Activated gamma-delta T cell (primary cell): ENCODE data around the gene OCA2.

Experiments
- DNase-seq: peaks from one replicate; lab custom pipeline; 2025; lab: John Stamatoyannopoulos, UW

The OCA2 gene

DNA sequence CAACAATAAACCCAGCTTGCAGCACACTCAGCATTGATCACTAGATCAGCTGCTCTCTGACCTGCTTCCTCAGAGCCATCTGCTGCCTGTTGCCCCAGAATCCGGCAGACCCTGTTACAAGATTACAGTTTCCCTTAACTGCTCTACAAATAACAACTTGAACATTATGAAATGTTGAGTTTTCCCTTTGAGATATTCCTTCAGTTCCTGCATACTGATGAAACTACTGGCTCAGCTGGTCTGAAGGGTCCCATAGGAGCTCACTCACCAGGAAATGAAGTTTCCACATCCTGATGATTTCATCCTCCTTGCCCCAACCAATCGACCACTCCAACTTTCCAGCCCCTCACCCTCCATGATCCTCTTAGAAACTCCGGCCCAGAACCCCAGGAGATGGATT, 281.9 kb downstream of the OCA2 start:
- no peak for DNase-seq

DNA sequence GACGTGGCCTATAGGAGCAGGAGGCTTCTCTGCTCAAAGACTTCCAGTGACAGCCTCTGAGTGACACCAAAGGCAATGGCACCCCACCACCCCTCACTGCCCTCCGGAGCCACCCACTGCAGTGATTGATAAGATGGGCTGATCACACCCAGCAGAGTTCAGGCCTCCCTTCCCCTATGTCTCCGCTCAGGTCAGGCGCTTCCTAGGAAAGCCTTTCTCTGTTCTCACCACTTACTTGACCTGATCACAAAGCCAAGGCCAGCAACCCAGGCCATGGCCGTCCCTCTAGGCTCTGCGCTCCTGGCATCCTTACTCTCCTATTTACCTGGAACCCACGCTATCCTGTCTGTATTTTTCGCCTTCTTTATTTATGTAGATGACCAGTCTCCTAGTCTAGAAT, 282.3 kb downstream of the OCA2 start:
- DNase-seq, result no peak

DNA sequence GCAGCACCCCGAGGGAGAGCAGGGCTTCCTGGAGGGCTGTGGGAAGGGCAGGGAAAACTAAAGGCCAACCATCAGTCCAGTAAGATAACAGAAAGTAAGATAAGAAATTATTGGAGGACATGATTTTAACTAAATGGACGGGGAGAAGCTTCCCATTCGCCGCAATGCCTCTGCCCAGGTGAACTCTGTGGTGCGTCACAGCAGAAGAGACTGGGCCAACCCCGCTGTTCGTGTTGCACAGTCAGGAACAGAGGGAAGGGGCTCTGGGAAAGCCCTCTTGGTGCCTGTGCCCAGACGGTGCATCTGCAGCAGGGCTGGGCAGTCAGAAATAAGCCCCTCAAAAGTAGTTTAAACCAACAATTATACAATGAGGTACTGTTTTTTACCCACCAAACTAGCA, 284.1 kb downstream of the OCA2 start:
- DNase-seq, result no peak

DNA sequence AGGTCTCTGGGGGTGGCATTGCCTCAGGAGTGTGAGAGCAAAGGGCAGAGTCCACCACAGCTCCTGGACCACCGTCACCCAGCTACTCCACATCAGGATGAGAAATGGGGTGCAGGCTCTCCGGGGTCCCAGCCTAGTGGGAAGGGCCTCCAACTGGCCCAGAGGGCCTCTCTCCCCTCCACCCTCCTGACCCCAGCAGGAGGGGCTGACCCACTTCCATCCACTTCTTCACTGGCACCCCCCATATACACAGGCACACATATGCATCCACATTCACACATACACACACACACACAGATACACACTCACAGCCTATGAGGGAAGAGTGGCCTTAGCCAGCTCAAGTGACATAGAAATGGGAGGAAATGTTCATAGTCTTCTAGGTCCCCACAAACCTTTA, 286.0 kb downstream of the OCA2 start:
- no peak for DNase-seq

DNA sequence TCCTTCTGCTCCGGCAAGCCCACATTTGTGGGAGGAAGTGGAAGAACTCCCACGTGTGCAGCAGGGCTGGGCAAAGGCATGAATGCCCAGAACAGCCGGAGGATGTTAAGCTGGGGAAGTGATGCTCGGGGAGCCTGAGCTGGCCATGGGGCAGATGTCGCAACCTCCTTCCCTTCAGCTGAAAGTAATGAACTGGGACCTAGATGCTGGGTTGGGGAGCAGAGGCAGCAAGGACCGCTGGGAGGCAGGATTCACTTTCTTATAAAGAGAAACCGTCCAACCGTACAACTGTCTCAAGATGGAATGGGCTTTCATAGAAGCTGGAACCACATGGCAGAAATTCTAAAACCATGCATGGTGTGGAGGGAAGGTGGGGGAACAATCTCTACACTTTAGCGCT, 290.9 kb downstream of the OCA2 start:
- DNase-seq, result no peak

DNA sequence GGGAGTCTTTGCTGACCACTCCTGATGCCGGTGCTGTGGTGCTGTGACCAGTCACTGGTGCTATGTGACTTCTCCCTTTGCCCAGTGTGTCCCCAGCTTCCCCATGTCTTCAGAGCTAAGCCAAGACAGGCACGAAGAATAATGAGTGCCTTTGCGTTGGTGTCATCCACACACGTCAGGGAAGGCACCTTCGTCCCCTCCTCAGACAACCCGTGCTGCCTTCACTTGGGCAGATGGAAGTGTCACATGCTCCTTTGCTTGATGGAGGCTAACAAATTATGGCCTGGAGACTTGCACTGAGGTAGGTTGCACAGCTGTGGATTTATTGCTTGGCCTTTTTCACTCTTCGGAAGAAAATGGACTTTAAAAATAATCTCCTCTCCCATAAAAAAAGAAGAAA, 291.8 kb downstream of the OCA2 start:
- no peak for DNase-seq

DNA sequence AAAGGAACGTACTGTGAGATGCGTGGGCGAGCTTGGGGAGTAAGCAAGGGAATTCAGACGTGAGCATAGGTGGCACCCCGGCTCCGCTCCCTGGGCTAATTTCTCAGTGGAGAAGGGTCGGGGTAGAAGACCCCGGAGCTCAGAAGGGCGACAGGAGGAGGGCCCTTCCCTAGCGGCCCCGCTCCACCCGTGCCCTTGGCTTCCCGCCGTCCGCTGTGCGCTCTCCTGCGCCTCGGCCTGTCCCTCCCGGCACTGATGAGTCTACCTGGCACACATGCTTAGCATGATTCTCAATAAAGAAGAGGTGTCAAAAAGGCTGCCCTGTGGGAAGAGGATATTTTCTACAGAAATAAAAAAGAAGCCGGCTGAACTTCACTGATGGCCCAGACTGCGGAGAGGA, 292.7 kb downstream of the OCA2 start:
- DNase-seq, result no peak

DNA sequence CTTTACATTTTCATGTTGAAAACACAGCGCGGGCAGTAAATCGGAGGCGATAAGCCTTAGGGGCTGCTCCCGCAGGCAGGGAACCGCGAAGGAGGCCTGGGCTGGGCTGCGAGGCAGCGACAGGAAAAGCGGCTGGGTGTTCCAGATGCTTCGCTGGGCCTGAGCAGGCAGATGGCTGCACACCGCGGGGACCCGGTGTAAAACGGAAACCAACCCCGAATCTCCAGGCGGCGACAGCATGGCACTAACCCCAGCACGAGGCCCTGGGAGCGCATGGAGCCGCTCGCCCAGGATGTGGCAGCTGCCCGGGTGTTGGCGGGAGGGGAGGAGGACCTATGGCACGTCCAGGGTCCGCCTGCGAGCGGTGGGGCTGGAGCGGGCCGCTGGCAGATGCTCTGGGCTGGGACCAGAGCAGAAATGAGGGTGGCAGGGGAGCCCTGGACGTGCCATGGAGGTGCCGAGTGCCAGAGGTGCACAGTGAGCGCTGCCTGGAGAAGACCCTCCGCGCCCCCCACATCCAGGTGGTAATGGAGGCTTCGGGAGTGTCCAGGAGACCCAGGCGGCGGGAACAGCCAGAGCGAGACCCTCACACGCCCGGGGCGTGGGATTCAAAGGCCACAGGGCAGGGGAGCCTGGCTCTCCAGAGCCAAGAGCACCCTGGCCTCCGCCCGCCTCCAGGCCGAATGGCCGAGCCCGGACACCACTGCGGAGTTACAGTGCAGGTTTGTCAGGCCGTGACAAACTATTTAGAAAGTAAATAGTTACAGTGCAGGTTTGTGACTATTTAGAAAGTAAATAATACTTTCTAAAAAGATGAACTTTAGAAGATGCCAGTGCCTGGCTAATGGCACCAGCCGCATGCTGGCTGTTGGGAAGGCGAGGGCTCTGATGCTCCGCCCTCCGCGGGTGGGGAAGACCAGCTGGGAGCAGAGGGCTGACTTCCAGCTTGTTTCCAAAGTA, 293.6 kb downstream of the OCA2 start:
- no peak for DNase-seq

DNA sequence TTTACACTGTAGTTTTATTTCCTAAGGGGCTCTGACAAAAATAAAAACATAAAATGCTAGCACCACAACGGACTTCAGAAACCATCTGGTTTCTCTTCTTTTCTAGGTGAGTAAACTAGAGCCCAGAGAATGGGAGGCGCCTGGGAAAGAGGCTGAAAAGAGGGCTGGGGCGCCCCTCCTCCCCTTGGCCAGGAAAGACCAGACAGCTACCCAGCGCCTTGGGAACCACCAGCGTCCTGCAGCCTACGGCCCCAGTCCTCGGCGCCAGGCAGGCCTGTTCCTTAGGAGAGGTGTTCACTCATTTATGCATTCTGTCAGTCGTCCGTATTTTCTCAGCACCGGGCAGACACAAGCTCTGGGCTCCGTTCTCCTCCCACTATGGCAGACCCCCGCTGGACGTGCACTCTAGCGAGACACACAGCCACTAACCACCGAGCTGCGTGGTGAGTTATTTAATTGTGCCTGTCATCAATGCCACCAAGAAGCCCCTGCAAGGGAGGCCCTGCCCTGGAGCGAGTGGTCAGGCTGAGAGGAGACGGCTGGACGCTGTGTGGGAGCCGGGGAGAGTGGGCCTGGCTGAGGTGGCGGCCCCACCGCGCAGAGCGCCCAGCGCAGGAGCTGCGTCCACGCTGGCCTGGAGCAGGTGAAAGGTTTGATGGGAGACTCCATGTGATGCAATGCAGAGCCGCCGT, 294.4 kb downstream of the OCA2 start:
- no peak for DNase-seq

DNA sequence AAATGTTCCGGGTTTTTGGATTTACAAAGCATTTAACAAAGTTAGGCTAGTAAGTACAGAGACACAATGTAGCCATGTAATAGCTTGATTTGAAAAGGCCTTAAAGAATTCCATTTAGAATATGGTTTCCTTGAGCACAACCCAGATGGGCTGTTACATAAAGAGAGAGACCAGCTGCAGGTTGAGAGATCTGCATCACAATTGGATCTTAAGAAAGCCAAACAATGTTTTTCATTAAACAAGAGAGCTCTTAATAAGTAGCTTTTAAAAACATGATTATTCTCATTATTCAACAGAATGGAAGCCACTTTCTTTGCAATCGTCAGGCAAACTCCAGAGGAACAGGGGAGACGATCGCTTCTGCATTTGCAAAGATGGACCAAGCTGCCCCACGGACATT, 300.3 kb downstream of the OCA2 start:
- no peak for DNase-seq

DNA sequence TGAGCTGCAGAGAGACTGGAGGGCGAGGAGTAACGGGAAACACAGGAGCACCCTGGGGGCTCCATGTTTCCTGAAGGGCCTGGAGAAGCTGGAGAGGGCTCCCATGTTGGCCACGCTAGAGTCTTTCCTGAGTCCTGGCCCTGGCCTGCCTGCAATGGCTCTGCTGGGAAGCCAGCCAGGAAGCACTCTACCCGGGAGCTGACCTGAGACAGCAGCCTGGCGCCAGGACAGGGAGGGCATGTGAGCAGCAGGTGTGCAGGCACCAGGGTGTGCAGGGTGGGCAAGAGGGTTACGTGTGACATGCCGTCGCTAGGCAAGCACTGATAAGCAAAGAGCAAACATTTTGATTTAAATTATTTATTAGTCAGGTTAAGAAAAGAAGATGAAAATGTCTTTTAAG, 301.4 kb downstream of the OCA2 start:
- no peak for DNase-seq

DNA sequence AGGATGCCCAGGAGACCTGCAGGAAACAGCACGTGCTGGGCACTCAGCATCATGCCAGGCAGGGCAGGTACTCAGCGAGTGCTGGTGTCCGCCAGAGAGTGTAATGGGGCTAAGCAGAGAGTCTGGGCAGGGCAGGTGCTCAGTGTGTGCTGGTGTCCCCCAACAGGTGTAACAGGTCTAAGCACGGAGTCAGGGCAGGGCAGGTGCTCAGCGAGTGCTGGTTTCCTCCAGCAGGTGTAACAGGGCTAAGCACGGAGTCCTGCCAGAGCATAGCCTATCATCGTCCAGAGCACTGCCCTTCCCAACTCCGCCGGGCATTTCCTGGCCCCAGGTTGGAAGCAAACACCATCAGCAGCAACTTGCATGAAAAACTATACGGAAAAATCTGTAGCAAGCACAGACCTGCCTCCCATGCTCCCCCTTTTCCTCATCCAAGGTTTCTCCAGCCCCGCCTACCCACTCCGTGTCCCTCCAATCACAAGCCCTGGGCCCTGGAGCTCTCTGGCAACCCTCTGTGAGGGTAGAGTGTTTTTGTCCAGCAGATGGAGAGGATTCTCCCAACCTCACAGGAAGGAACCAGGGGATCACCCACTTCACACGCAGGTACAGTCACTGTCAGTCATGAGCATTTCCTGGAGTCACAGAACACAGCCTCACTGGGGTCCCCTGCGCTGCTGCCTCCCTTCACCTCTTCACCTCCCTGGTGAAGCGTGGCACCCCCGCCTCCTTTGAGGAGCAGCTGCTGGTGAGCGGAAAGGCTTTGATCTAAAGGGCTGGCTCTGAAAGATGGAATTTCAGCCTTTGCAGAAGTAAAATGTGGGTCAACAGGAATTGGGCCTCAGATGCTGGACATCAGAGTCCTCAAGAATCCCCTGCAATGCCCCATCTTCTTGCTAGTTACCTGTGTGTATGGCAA, 302.5 kb downstream of the OCA2 start:
- no peak for DNase-seq

DNA sequence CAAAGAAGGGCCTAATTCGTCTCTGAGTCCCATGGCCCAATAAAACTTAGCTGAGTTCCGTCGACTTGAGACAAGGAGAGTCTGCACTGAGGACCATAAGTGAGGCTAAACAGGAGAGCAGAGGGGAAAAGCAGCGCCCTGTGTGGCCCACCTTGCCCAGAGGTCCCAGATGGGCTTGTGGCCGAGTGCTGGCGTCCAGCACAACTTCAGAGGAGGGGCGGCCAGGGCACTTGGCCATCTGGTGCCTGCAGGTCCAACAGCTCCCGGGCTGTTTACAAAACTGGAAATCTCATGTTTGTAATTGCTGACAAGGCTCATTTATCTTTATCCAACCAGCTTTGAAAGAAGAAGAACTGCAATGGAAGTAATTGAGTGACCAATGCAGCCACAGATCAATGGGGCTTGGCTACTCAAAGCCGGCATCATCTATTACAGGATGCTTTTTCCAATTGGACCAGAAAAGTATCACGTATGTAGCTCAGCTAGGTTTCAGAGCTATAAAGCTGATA, 306.3 kb downstream of the OCA2 start:
- no peak for DNase-seq

DNA sequence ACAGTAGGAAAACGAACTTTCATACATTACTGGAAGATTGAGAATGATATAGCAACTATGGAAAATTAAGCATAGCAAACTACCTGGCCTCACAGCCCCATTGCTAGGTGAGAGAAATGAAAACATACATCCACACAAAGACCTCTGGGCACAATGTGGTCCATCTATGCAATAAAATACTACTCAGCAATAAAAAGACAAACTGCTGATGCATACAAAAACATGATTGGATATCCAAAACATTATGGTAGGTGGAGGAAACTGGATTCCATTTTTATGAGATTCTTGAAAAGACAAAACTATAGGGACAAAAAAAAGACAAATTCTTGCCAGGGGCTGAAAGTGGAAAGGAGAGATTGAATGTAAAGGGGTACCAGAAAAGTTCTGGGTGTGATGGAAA, 308.8 kb downstream of the OCA2 start:
- no peak for DNase-seq

DNA sequence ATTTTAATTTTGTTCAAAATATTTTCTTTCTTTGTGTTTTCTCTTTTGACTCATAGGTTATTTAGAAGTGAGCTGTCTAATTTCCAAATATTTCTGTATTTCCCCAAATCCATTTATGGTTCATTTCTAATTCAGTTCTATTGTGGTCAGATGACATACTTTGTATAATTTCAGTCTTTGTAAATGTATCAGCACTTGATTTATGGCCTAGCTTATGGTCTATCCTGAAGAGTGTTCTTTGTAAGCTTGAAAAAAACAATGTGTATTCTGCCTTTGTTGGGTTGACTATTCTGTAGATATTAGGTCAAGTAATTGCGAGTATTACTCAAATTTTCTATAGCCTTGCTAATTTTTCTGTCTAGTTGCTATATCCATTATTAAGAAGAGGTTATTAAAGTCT, 311.2 kb downstream of the OCA2 start:
- no peak for DNase-seq

DNA sequence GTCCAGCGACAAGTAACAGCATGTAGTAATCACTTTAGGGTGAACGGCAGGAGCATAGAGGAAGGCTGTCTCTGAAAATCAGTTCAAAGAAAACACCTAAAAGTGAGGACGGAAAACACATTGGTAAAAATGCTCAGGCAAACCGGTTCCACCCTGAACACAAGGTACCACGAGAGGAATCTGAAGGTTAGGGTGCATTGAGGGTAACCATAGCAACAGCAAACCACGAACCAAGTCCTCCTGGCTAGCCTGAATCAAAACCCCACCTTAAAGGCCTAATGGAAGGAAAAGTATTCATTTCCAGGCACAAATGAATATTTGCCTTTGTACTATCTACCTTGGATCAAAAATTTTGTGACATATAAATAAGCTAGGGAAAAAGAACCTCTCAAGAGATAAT, 315.0 kb downstream of the OCA2 start:
- no peak for DNase-seq

DNA sequence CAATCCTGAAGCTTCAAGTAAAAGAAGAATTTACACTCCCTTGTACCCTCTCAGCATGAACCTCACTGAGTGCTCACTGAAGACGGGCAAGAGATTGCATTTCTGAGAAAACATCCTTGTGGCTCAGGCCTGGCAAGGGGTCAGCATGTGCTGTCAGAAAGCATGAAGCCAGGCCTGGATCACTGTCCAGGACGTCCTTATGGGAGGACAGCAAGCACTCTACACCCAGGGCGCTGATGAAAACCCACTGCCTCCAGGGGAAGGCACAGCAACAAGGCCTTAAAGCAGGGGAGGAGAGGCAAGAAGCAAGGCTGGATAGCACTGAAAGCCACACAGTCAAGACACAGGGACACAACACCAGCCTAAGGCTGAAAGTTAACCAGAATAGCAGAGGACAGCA, 315.4 kb downstream of the OCA2 start:
- no peak for DNase-seq

DNA sequence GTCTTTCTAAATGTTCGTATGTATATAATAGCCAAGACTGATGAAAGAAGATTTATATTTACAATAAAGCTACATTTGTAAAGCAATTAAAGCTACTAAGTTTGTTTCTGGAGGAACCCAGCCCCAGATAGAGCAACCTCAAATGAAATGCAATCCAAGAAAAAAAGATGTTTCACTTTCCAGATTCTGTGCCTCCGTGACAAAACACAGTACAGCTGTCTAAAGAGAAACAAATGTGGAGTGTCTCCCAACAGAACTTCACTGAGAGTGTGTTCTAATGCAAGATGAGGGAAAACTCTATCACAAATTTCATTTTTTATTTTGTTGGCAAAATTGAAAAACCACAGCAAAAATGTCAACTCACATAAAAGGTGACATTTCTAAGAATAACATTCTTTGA, 317.0 kb downstream of the OCA2 start:
- DNase-seq, result no peak

DNA sequence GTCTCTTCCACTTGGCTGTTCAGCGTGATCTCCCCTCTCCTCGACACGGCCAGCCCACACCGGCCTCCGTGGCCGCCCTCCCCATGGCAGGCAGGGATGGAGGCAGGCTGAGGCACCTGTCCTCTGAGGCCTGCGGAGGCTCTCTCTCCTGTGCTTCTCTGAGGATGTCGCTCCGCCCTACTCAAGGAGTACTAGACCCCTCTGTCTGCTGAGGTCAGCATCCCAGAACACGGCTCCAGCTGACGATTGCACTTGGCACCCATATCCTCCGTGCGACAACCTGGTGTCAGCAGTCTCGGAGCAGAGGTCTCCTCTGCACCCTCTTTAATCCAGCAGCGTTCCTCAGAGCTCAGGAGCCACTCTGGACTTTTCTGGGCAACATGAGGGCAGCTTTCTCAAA, 322.6 kb downstream of the OCA2 start:
- no peak for DNase-seq

DNA sequence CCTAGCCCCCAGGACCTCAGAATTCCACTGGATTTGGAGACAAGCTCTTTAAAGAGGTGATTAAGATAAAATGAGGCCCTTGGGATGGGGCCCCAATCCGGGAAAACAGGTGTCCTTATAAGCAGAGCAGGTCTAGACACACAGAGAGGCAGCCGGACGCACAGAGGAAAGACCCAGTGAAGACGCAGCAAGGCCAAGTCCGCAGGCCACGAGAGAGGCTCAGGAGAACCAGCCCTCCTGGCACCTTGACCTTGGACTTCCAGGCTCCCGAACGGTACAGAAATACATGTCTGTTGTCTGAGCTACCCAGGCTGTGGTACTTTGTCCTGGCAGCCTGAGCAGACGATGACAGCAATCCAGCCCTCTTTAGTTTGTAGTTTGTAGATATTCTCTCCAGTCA, 324.5 kb downstream of the OCA2 start:
- no peak for DNase-seq

DNA sequence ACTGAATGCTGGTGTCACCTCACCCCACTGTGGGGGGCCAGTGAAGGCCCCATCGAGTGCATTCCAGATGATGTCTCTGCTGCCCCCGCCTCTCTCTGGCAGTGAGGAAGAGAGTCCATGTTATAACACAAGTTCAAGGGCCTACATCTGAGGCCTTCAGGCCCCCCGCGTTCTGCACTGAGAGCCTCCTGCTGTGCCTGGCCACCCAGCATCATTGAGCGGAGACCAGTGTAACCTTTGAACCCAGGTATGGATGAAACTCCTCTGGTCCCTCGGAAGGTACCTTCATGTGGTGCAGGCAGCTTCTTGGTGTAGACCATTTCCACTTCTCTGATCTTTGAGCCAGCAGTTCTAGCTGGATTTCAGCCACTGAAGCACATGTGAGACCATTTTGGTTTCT, 324.9 kb downstream of the OCA2 start:
- no peak for DNase-seq

DNA sequence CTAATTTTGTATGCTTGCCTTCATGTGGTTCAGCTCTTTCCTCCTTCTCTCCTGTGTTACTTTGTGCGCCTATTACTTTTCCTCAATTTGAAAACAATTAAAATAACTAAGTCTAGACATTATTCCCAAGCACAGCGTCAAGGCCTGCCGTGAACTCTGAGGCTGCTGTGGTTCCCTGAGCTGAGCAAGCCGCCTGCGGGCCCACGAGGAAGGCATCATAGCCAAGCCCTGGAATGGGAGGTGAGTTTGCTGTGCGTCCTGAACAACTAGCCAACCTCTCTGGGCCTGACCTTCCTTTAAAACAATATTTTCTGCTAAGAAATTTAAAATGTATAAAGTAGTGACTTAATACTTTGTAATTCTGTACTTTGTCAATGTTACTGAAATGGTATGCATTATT, 327.2 kb downstream of the OCA2 start:
- DNase-seq, result no peak
